T-helper 2 cell (primary cell): ENCODE results near the gene SCGB1C1.

Experiments used
- DNase-seq, 5 experiments: peaks; one replicate each; pipeline versions ENCODE4 v3.0.0 to v3.0.0-alpha.2; 2012 to 2022

Gene SCGB1C1

DNA sequence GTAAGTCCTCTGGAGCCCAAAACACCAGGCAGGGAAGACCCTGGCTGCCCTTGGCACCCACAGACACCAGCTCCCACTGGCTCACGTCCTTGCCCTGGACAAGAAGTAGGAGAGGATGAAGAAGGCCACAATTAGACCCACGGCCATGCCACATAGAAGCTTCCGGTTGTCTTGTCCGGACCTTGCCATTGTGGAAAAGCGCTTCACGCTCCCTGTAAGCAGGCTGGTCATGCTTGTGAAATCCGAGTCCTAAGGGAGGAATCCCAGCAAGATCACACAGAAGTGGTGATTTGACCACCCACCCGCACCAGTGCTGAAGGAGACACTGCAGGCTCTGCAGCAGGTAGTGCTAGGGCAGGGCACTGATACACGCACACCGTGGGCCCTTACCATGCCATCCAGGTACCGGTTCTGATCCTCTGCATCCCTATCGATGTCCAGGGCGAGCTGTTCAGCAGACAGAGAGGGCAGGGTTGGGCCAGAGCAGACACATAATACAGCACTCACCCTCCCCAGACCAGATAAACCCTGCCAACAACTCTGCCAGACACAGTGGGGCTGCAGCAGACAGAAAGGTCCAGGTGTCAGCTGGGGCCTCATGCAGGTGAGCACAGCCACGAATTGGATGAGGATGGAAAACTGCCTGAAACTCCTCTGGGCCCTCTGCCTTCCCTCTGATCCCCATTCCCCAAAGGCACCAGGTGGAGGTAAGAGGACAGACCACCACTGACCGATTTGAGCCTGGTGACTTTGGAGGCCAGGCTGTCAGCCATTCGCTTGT lies 12.5 kb downstream of the SCGB1C1 start:
- no peak for DNase-seq

DNA sequence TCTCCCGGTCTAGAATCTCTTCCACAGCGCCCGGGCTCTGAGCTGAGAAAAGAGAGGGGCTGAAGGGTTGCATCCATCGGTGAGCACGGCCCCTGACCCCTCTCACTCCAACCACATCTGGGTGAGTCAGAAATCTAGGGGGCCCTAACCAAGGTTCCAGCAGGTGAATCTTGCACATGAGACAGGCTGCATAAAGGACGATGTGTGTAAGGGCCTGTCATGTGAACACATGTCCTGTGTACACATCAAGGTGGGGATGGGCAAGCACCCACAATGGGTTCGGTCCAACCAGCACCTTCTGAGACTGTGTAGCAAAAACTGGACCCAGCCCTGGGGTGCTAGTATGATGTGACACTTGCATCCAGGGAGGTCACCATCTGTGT lies 13.1 kb downstream of the SCGB1C1 start:
- no peak for DNase-seq

DNA sequence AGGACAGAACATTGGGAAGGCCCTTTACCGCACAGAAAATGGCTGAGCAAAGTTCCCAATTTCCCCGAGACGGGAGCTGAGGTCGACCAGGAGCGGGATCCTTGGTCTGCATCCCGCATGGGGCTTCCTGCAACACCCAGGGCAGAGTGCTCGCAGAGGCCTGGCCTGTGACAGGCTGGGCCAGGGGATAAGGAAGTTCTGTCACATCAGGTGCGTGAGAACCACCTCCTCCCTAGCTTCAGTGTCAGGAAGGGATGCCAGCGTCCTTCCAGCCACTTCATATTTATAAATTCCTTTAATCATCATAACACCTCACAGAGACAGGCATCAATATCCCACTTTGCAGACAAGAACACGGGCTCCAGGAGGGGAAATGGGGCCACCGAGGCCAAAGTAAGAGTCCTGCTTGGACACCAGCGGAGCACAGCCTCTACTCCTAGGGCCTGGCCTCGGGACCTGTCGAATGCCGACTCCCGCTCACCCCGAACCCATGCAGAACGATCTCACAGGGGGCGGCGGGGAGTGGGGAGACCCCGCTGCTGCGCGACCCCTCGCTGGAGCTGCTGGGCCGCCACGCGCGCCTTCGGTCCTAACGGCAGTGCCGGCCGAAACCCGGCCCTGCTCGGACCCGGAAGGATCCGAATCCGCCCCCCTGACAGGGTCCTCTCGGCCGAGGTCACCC lies 13.8 kb downstream of the SCGB1C1 start:
- DNase-seq: peak in 1 of 5 experiments; percentile 48

DNA sequence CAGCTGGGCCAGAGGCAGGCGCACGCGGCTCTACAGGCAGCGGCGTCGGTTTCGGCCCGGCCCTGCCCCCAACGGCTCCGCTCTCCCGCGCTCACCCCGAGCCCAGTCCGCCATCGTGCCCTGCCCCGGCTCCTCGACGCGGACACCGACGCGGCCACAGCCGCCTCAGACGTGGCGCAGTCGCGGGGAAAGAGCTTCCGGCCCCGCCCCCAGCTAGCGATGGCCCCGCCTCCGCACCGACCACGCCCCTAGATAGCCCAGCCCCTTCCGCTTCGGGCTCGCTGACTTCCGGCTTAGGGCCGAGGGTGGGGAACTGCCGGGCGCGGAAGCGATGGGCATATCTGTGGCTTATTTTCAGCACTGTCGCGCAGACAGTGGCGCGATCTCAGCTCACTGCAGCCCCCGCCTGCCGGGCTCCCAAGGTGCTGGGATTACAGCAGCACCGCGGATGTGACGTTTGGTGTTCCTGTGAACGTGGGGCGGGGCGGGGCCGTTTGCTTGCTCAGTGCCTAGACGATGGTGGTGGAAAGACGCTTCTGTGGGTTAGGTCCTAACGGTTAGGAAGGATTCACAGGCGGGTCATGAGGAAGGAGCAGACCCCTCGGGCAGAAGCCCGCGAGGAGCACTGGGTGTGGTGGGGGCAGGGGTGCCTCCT lies 14.5 kb downstream of the SCGB1C1 start, which contains the start of the genes BET1L and RIC8A:
BET1L (minus strand) TSS at position 192 of the 655 bp plus-strand sequence; CDS start at position 114, 78 bp downstream.
RIC8A (plus strand) TSS at position 501 of the 655 bp plus-strand sequence. CDS start 1,147 bp downstream, outside the sequence.
- peak; percentile 87 to 100 (median 98) for DNase-seq

DNA sequence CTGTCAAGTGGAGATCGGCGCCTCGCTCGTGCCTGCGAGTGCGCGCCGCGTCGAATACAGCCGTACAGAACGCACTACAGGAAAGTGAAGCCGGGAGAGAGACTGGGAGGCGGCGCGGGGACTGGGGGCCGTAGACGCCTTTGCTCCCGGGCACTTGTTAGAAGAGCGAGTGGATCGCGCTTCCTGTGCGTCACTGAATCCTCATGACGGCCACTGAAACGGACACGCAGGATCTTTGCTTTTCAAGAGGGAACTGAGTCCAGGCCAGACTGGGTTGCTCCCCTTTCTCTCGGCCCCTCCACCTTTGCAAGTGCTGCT lies 14.9 kb downstream of the SCGB1C1 start:
- no peak for DNase-seq

DNA sequence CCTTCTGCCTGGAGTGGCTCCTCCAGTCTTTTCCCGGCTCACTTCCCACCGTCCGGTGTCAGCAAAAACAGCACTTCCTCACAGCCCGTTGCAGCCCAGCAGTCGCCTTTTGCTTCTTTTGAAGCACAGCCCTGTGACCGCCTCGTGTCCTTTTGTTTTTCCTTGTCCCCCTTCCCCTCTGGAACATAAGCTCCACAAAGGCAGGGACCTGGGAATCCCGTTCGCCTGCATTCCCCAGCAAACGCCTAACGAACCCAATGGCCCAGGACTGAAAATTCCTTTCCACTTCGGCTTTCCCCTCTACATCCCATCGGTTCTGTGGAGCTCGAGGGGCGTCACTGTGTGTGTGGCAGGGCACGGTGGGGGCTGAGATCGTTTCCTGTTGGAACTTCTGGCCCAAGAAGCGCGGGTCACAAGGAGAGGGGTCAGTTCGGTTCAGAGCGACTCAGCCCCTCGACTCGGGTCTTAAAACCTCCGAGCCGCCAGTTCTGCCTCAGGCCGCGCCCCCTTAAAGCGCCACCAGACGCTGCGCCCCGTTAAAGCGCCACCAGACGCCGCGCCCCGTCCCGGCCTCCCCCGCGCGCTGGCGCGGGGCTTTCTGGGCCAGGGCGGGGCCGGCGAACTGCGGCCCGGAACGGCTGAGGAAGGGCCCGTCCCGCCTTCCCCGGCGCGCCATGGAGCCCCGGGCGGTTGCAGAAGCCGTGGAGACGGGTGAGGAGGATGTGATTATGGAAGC lies 15.5 kb downstream of the SCGB1C1 start:
- DNase-seq: peak; percentile 71 to 91 (median 79)

DNA sequence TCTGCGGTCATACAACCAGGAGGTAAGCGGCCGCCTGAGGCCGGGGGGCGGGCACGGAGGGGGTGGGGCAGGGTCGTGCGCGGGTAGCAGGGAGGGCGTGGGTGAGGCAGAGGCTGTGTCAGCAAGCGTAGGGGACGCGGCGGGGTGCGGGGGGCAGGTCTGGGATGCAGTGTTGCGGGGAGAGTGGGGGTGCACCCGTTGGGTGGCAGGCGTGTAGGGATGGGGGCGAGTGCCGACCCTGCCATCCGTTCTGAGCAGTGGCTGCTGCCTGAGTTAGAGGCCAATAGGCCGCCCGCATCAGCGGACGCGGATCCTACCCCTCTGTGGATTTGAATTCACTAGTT lies 16.0 kb downstream of the SCGB1C1 start:
- no peak for DNase-seq

DNA sequence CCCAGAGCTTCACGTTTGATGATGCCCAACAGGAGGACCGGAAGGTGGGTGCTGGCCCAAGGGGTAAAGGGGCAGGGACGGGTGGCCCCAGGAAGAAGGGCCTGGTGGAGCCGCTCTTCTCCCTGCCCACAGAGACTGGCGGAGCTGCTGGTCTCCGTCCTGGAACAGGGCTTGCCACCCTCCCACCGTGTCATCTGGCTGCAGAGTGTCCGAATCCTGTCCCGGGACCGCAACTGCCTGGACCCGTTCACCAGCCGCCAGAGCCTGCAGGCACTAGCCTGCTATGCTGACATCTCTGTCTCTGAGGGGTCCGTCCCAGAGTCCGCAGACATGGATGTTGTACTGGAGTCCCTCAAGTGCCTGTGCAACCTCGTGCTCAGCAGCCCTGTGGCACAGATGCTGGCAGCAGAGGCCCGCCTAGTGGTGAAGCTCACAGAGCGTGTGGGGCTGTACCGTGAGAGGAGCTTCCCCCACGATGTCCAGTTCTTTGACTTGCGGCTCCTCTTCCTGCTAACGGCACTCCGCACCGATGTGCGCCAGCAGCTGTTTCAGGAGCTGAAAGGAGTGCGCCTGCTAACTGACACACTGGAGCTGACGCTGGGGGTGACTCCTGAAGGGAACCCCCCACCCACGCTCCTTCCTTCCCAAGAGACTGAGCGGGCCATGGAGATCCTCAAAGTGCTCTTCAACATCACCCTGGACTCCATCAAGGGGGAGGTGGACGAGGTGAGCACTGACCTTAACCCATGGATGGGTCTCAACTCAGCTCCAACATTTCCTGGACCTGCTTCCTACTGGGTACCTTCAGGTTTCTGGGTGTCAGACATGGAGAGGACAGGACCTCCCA lies 16.6 kb downstream of the SCGB1C1 start:
- DNase-seq: no peak

DNA sequence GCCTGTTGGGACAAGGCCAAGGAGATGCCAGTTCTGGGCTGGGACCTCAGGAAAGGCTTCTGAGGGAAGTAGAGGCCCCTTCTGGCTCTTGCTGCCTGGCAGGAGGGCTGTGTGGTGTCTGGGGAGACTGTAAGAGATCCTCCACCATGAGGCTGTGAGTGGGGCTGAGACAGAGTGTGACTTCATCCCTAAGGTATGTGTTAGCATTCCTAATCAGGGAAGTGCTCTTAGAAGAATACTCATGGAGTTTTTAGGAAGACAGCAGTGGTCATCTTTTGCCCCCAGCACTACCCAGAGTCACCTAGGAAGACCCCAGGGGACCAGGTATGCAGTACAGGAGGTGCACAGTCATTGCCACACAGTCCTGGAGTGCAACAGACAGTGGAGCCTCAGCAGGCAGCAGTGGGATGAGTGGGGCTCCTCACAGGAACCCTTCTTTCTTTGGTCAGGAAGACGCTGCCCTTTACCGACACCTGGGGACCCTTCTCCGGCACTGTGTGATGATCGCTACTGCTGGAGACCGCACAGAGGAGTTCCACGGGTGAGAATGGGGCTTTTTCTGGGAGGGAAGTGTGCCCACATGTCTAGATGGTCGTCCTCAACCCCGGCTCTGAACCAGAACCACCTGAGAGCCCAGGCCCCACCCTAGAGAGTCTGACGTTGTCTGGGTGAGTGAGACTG lies 17.4 kb downstream of the SCGB1C1 start:
- DNase-seq: no peak

DNA sequence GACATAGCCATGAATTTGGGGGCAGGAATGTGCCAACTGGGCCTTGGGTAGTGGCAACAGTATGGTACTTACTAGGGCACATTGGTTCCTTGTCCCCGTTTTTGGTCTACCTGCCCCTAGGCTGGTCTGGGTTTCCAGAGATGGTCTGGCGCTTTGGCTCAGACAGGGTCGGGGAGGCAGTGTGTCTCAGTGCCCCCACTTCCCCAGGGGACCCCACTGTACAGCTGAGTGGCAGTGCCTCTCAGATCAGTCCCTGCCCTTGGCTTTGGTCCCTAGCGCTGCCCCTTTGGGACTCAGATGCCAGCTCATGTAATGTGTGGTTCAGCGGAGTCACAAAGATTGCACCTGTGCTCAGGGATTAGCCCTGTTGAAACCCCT lies 17.9 kb downstream of the SCGB1C1 start:
- no peak for DNase-seq

DNA sequence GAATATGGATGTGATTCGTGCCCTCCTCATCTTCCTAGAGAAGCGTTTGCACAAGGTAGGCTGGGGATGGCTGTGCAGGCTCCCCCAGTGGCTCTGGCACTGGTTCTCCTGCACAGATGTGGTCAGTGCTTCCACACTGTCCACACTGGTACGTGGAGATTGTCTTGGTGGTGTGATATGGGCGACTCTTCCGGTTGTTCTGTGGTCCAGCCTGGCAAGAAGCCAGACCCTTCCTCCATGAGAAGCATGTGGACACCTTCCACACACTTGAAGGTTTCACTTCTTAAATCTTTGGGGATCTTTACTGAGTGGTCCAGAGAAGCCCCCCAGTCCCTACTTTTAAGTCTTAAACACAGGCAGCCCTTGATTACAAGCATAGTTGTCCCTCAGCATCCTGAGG lies 18.4 kb downstream of the SCGB1C1 start:
- DNase-seq: no peak

DNA sequence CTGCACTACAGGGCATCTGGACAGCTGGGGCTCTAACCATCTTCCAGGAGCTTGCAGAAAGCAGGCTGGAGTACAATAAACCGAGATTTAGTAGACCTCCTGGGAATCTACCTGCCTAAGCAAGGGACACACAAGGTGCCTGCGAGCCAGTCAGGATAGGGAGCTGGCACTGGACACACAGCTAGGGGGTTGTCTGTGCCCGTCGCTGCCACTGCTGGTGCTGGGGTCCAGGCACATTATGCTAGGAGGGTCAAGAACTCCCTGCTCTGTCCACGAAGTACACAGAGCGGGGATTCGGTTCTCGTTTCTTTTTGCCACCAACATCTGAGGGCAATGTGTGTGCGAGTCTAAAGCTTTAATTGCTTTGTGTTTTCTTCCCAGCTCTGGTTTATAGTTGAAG lies 18.9 kb downstream of the SCGB1C1 start:
- DNase-seq: no peak

DNA sequence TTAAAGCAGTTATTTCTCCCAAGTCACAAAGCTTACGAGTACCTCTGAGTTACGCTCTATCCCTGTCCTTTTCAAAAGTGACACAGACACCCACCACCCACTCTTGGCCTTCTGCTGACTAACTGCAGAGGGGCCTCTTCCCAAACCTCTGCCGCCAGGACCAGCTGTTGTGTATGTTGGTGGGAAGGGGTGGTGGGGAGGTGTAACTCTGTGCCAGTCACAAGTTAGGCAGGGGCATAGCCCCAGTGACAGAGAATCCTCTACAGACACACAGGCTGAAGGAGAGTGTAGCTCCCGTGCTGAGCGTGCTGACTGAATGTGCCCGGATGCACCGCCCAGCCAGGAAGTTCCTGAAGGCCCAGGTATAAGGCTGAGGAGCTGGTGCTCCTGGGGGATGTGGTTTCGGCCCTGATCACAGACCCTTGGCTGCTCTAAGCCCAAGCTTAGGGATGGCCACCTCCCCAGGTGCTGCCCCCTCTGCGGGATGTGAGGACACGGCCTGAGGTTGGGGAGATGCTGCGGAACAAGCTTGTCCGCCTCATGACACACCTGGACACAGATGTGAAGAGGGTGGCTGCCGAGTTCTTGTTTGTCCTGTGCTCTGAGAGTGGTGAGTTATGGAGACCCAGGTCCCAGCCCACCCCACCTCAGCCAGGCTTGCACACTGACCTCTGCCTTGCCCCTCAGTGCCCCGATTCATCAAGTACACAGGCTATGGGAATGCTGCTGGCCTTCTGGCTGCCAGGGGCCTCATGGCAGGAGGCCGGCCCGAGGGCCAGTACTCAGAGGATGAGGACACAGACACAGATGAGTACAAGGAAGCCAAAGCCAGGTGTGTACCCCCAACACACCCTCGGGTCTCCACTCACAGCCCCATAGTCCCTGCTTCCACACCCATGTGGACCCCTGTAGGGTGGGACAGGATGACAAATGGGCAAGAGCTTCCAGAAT lies 19.5 kb downstream of the SCGB1C1 start:
- DNase-seq: no peak

DNA sequence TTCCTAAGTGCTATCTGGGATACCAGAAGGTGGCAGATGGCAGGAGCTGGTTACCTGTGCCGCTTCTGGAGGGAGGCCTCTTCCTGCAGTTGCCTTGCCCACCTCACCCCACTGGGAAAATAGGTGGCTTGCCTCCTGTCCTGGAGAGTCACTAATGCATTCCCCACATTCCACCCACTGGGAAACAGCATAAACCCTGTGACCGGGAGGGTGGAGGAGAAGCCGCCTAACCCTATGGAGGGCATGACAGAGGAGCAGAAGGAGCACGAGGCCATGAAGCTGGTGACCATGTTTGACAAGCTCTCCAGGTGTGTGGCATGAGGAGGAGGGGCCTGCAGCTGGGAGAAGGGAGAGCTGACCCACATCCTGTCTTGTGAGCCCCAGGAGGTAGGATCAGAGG lies 20.2 kb downstream of the SCGB1C1 start:
- DNase-seq: no peak

DNA sequence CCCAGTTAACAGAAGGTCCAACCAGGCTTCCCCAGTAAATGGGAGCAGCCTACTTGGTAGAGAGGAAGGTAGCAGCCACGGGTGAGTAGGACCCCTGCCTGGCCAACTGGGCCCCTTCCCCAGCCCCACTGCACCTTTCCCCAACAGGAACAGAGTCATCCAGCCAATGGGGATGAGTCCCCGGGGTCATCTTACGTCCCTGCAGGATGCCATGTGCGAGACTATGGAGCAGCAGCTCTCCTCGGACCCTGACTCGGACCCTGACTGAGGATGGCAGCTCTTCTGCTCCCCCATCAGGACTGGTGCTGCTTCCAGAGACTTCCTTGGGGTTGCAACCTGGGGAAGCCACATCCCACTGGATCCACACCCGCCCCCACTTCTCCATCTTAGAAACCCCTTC lies 21.2 kb downstream of the SCGB1C1 start:
- no peak for DNase-seq

DNA sequence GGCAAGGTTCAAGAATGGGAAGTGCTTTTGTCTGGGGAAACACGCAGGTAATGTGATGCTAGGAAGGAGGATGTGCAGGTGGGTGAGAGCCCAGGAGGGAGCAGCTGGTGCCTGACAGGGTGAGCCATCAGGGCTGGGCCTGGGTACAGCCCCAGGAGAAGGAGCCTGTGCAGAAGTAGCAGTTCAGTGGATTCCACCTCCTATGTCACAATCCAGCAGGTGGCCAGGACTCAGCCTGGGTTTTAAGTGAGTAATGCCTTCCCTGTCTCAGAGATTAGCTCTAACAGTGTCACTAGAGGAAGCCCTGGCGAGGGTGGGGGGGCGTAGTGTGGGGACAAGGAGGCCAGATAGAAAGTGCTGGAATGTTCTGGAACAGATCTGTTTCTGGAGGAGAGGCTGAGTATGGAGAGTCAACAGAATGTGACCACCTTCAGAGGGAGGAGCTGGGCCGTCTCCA lies 22.7 kb downstream of the SCGB1C1 start:
- no peak for DNase-seq

DNA sequence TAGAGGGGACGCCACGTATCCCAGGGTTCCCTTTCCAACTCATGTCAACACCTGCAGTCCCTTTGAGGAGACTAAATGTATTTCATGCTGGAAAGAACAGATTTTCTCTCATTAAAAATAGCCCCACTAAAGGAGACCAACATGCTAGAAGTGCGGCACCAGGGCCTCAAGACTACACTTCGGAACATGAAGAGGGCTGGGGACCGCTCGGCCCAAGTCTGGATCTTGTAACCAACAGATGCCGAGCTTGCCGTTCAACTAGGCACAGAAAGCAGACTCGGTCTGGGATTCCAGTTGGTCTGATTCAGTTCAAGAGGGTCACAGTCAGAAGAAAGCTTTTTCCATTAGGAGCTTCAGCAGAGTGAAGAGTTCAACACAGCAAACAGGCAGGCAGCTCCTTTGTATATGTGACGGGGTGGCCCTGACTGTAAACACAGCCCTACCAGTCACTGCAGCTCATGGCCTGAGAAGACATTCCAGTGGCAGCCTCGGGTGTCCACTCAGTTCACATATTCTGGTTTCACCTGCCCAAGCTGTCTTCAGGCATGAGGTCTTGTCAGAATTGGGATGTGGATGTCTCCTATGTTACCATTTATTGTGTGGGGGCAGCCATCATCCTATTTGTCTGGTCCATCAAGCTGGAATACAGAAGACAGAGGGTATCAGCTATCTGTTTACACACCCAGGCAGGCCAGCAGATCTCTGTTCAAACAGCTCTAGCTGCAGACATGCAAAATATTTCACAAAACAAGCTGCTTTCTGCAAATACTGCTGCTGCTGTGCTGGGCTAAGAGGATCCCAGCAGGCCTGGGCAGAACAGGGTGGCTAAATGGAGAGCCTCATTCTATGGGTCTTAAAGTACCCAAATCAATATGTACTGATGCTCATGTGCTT lies 23.4 kb downstream of the SCGB1C1 start:
- DNase-seq: no peak

DNA sequence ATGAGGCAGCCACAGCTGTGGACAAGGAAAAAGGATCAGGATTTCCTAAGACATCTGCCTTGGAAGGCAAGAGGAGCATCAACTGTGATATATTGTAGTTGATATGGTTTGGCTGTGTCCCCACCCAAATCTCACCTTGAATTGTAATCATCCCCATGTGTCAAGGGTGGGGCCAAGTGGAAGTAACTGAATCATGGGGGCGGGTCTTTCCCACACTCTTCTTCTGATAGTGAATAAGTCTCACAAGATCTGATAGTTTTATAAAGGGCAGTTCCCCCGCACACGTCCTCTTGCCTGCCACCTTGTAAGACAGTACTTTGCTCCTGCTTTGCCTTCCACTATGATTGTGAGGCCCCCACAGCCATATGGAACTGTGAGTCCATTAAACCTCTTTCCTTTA lies 24.8 kb downstream of the SCGB1C1 start:
- no peak for DNase-seq
